Measurements from ENCODE around the gene ATXN7L1.

GRCh38 chr7:105906695-105907094 is 30.3 kb upstream of the ATXN7L1 start:
- TF ChIP-seq GATA2 (IDR thresholded peaks at IDR 0.05; ENCODE audit: low read depth, low read length) (no peak), GATA3 (IDR thresholded peaks at IDR 0.05; ENCODE audit: low read depth, low read length) (no peak)

All from SH-SY5Y (cell line).